Astrocyte of the cerebellum (primary cell): ENCODE measurements around the gene ADAMTS17.

Experiments used
- DNase-seq: peaks from one replicate; pipeline ENCODE4 v3.0.0-alpha.2; 2011; ENCODE audit warnings: low read depth
- H3K4me3 ChIP-seq: 2 replicates; pipeline ENCODE4 v1.5.1; 2011; ENCODE audit warnings: mild to moderate bottlenecking, low read depth, low read length, moderate library complexity
- in situ Hi-C: cut with HindIII; loops from 2 replicates; pipeline ENCODE4 v1.10.0; 2017; ENCODE audit warnings: low sequenced_read_pairs
- TF ChIP-seq, protein P1 (sequence below): IDR thresholded peaks from 2 replicates; pipeline ENCODE4 v1.5.1; 2012; ENCODE audit warnings: low read length, low read depth, moderate library complexity, mild to moderate bottlenecking; ENCODE audit errors: missing control alignments

Gene ADAMTS17

DNA sequence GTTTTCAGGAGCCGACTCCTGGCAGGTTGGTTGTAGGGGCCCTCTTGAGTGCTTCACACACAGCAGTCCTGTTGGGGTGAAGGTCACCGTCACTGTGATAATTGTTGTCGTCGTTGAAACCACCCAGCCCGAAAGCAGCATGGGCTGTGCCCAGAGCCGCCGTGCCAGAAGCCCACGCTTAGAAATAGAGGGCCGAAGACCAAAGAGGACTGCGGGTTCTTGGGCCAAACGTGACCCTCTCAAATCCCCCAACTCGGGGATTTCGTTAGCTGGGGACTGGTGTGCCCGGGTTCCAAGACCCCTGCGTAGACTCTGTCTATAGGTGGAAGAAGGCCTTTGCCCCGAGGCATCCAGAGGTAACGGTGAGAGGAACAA, 7.5 kb upstream of the ADAMTS17 start:
- peak overlapping the region; percentile 55 for H3K4me3 ChIP-seq
- in situ Hi-C loops = no loop called here
- no peak for DNase-seq
- TF ChIP-seq, protein P1, sequence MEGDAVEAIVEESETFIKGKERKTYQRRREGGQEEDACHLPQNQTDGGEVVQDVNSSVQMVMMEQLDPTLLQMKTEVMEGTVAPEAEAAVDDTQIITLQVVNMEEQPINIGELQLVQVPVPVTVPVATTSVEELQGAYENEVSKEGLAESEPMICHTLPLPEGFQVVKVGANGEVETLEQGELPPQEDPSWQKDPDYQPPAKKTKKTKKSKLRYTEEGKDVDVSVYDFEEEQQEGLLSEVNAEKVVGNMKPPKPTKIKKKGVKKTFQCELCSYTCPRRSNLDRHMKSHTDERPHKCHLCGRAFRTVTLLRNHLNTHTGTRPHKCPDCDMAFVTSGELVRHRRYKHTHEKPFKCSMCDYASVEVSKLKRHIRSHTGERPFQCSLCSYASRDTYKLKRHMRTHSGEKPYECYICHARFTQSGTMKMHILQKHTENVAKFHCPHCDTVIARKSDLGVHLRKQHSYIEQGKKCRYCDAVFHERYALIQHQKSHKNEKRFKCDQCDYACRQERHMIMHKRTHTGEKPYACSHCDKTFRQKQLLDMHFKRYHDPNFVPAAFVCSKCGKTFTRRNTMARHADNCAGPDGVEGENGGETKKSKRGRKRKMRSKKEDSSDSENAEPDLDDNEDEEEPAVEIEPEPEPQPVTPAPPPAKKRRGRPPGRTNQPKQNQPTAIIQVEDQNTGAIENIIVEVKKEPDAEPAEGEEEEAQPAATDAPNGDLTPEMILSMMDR = no peak

DNA sequence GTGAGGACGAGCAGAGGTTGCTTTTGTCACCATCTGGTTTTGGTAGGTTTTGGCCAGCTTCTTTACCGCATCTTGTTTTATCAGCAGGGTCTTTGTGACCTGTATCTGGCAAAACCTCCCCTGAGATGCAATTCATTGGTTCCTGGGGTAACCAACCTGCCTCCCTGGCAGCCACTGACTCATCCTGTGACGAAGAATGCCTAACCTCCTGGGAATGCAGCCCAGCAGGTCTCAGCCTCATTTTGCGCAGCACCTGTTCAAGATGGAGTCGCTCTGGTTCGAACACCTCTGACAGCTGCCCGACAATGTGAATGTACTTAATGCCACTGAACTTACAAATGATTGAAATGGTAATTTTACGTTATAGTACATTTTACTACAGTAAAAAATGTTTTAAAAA, 6.8 kb upstream of the ADAMTS17 start:
- H3K4me3 ChIP-seq = no peak overlapping the region
- no peak for DNase-seq
- in situ Hi-C loops = no loop called here
- TF ChIP-seq, protein P1 = no peak

DNA sequence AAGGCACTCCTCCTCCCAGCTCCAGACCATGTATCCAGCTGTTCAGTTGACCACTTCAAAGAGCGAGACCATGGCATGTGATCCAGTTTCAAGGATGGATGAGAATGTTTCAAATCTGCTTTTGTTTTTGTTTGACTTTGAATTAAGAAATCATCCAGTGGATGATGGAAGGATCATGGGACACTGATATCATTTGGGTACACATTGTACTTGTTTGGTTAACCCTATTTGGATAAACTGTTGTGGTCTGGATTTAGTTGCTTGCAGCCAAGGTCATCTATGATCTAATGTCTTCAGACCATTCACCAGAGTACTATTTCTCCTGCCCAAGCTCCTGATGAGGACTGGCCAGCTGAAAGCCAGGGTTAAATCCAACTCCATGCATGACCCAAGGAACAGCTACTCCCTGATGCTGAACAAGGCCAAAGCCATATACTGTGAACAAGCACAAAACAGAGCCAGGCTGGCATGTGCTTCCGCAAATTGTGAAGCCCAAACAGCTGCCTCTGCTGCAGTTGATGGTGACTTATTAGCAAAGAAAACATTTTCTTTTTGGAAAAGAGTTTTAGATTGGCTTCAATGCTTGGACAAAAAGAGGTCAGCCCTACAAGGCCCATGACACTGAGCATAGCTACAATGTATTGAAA, 5.2 kb upstream of the ADAMTS17 start:
- DNase-seq = peak; percentile 11
- in situ Hi-C loops = no loop called here
- TF ChIP-seq, protein P1 = no peak

DNA sequence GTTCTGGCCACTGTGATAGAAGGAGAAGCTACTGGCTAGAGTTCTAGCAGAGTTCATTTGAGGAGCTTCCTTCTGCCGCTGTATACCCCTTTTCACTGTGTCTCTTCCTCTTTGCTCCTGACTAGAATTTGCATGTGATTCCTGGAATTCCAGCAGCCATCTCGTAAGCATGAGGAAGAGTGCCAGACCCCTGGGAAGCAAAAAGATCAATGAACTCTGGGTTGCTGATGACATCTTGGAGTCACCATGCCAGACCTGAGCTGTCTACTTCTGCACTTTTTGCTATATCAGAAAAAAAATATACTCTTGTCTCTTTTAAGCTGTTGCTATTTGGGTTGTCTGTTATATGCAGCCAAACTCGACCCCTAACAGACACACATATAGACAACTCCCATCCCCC, 3.7 kb upstream of the ADAMTS17 start:
- no peak for DNase-seq
- TF ChIP-seq, protein P1 = no peak
- in situ Hi-C loops = no loop called here
- no peak overlapping the region for H3K4me3 ChIP-seq

More for the DNA sequence above, 5.2 kb upstream of the ADAMTS17 start:
- no peak overlapping the region for H3K4me3 ChIP-seq

DNA sequence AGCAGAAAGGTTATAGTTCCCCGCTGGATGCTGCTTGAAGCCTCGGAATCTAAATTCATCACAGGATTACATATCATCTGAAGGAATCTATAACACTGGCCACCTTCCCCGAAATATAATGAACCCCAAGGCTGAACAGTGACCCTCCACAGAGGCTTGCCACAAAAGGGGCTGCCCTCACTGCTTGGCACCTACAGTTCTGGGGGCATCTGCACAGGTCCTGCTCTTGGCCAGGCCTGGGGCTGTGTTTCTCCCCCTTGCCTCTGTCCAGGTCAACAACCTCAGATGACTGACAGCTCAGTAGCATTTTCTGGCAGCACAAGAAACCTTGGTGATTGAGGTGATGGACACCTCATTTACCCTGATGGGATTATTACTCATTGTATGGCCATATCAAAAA, 1.5 kb upstream of the ADAMTS17 start:
- TF ChIP-seq, protein P1 = no peak
- in situ Hi-C loops = no loop called here
- H3K4me3 ChIP-seq = no peak overlapping the region
- no peak for DNase-seq

DNA sequence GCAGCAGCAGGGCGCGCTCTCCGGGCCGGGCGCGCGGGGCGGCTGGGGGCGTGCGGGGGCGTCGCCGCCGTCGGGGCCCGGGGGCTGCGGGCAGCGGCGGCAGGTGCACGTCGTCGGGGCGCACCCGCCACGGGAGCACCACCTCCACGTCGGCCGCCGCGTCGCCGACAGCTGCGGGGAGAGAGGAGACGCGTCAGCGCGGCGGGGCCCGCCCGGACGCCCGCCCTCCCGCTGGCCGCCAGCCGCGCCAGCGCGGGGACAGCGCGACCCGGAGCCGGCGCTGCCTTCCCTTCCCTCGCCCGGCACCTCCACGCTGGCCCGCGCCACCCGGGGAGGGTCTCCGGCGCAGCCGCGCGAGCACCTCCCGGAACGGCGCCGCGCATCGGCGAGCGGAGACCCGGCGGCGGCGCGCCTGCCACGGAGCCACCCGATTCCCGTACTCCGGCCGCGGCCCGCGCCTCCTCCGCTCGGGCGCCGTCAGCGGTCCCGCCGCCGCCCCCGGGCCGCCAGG, 481 bp downstream of the ADAMTS17 start:
- in situ Hi-C loops = no loop called here
- no peak for DNase-seq

More for the DNA sequence above, 481 bp downstream of the ADAMTS17 start:
- TF ChIP-seq, protein P1 = no peak
- H3K4me3 ChIP-seq = peak overlapping the region; percentile 53
